Measurements from ENCODE around the gene STAP1. TPM values are rescaled to one million over a fixed set of nuclear protein-coding genes. Genes with fewer than 3 reads are reported as not detected.

Gene STAP1
- total and polyA plus RNA-seq, 2 donors from 2014 or later, result 3.9 to 17.9 TPM

GRCh38 chr4:67604749-67605148 lies 46.2 kb downstream of the STAP1 start:
- peaks cover 0 to under 1% (median 0%) of the 10 kb centered on the region in 3 donors for H3K9me3 ChIP-seq (ENCODE audit: control insufficient read depth in 2 of 3, insufficient read depth in 1 of 3, low read length in 3 of 3)
- H3K9ac ChIP-seq (ENCODE audit: low read length in 3 of 3), result no peak overlapping the region
- intact Hi-C loops (cut with DNase I), result no loop called here
- TF ChIP-seq CTCF (IDR thresholded peaks at IDR 0.05; ENCODE audit: borderline replicate concordance, extremely low read depth, insufficient read depth), result no peak
- no peak overlapping the region for H3K4me3 ChIP-seq (ENCODE audit: low read length in 3 of 3)
- no peaks in the 10 kb centered on the region for H3K36me3 ChIP-seq (ENCODE audit: control insufficient read depth in 2 of 3, insufficient read depth in 3 of 3, low read length in 3 of 3)
- no peaks in the 10 kb centered on the region for H3K4me1 ChIP-seq (ENCODE audit: control insufficient read depth in 2 of 3, insufficient read depth in 2 of 3, low read depth in 1 of 3, low read length in 3 of 3)
- H3K27ac ChIP-seq (ENCODE audit: low read depth in 2 of 2, low read length in 2 of 2), result no peak overlapping the region
- no peaks in the 10 kb centered on the region for H3K27me3 ChIP-seq (ENCODE audit: control insufficient read depth, insufficient read depth, low read length)
- DNase-seq, result no peak
- no peak for FAIRE-seq

- Histone ChIP-seq H3K4me3 (ENCODE audit: low read length in 3 of 3) (no peak overlapping the region), H3K4me1 (ENCODE audit: control insufficient read depth in 2 of 3, insufficient read depth in 2 of 3, low read depth in 1 of 3, low read length in 3 of 3) (no peaks in the 10 kb centered on the region), H3K9ac (ENCODE audit: low read length in 3 of 3) (no peak overlapping the region), H3K27me3 (ENCODE audit: control insufficient read depth, insufficient read depth, low read length) (no peaks in the 10 kb centered on the region), H3K27ac (ENCODE audit: low read depth in 2 of 2, low read length in 2 of 2) (no peak overlapping the region), H3K9me3 (ENCODE audit: control insufficient read depth in 2 of 3, insufficient read depth in 1 of 3, low read length in 3 of 3) (peaks cover 0 to 8% (median 0%) of the 10 kb centered on the region in 3 donors), H3K36me3 (ENCODE audit: control insufficient read depth in 2 of 3, insufficient read depth in 3 of 3, low read length in 3 of 3) (no peaks in the 10 kb centered on the region)
- no peak for TF ChIP-seq CTCF (IDR thresholded peaks at IDR 0.05; ENCODE audit: borderline replicate concordance, extremely low read depth, insufficient read depth)
- intact Hi-C loops (cut with DNase I), result no loop called here
- FAIRE-seq, result no peak
- DNase-seq, result no peak
Observed at GRCh38 chr4:67608027-67608426, 49.5 kb downstream of the STAP1 start.

GRCh38 chr4:67614186-67614585 lies 55.7 kb downstream of the STAP1 start:
- no peak for TF ChIP-seq CTCF (IDR thresholded peaks at IDR 0.05; ENCODE audit: borderline replicate concordance, extremely low read depth, insufficient read depth)
- Histone ChIP-seq H3K4me1 (ENCODE audit: control insufficient read depth in 2 of 3, insufficient read depth in 2 of 3, low read depth in 1 of 3, low read length in 3 of 3) (no peaks in the 10 kb centered on the region), H3K36me3 (ENCODE audit: control insufficient read depth in 2 of 3, insufficient read depth in 3 of 3, low read length in 3 of 3) (no peaks in the 10 kb centered on the region), H3K27ac (ENCODE audit: low read depth in 2 of 2, low read length in 2 of 2) (no peak overlapping the region), H3K27me3 (ENCODE audit: control insufficient read depth, insufficient read depth, low read length) (no peaks in the 10 kb centered on the region), H3K4me3 (ENCODE audit: low read length in 3 of 3) (no peak overlapping the region), H3K9ac (ENCODE audit: low read length in 3 of 3) (no peak overlapping the region), H3K9me3 (ENCODE audit: control insufficient read depth in 2 of 3, insufficient read depth in 1 of 3, low read length in 3 of 3) (peaks cover 0 to 8% (median 0%) of the 10 kb centered on the region in 3 donors)
- intact Hi-C loops (cut with DNase I), result no loop called here
- FAIRE-seq (no peak), DNase-seq (no peak)

DNA sequence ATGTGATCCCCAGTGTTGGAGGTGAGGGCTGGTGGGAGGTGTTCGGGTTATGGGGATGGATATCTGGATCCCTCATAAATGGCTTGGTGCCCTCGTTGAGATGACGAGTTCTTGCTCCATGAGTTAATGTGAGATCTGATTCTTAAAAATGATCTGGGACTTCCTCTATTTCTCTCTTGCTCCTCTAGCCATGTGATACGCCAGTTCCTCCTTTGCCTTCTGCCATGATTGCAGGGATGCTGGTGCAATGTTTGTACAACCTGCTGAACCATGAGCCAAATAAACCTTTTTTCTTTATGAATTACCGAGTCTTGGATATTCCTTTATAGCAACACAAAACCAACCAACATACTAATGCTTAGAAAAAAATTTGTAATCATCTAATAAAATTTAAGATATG lies 56.6 kb downstream of the STAP1 start:
- no peak overlapping the region for H3K4me3 ChIP-seq (ENCODE audit: low read length in 3 of 3)
- no peak for TF ChIP-seq CTCF (IDR thresholded peaks at IDR 0.05; ENCODE audit: borderline replicate concordance, extremely low read depth, insufficient read depth)
- peaks cover 0 to 4% (median 0%) of the 10 kb centered on the region in 3 donors for H3K9me3 ChIP-seq (ENCODE audit: control insufficient read depth in 2 of 3, insufficient read depth in 1 of 3, low read length in 3 of 3)
- FAIRE-seq, result no peak
- no peaks in the 10 kb centered on the region for H3K4me1 ChIP-seq (ENCODE audit: control insufficient read depth in 2 of 3, insufficient read depth in 2 of 3, low read depth in 1 of 3, low read length in 3 of 3)
- no peaks in the 10 kb centered on the region for H3K27me3 ChIP-seq (ENCODE audit: control insufficient read depth, insufficient read depth, low read length)
- peaks cover 0 to 2% (median 0%) of the 10 kb centered on the region in 3 donors for H3K36me3 ChIP-seq (ENCODE audit: control insufficient read depth in 2 of 3, insufficient read depth in 3 of 3, low read length in 3 of 3)
- H3K27ac ChIP-seq (ENCODE audit: low read depth in 2 of 2, low read length in 2 of 2), result no peak overlapping the region
- intact Hi-C loops (cut with DNase I), result no loop called here
- DNase-seq, result no peak
- no peak overlapping the region for H3K9ac ChIP-seq (ENCODE audit: low read length in 3 of 3)

Measured in kidney (tissue), 14 donors.